KMS-11 (cell line): Measurements from ENCODE around the gene CFAP46.

Experiments
- H2AFZ ChIP-seq: fragments of 200-600 bp; sonication (generic); 2 replicates; pipeline ENCODE4 v1.6.1; 2016; ENCODE audit warnings: antibody characterized with exemption, mixed run types, low read depth
- H3K27ac ChIP-seq: fragments of 200-600 bp; sonication (generic); 2 replicates; pipeline ENCODE4 v1.6.1; 2016; ENCODE audit warnings: mild to moderate bottlenecking, mixed run types
- H3K27me3 ChIP-seq: fragments of 200-600 bp; sonication (generic); 2 replicates; pipeline ENCODE4 v1.6.1; 2017; ENCODE audit warnings: mild to moderate bottlenecking, low read depth, mixed run types, moderate library complexity; ENCODE audit not compliant: insufficient read depth
- H3K36me3 ChIP-seq: fragments of 200-600 bp; sonication (generic); 2 replicates; pipeline ENCODE4 v1.6.1; 2017; ENCODE audit warnings: mild to moderate bottlenecking, mixed run types; ENCODE audit not compliant: insufficient read depth
- H3K4me1 ChIP-seq: fragments of 200-600 bp; sonication (generic); 2 replicates; pipeline ENCODE4 v1.6.1; 2016; ENCODE audit warnings: mild to moderate bottlenecking, low read depth, mixed run types; ENCODE audit not compliant: poor library complexity, severe bottlenecking
- H3K4me2 ChIP-seq: fragments of 200-600 bp; sonication (generic); 2 replicates; pipeline ENCODE4 v1.7.0; 2016; ENCODE audit warnings: mild to moderate bottlenecking, mixed run types
- H3K4me3 ChIP-seq: fragments of 200-600 bp; sonication (generic); IDR thresholded peaks from 2 replicates; pipeline ENCODE4 v1.6.1; 2017; ENCODE audit warnings: low read depth, low read length, mixed read lengths; ENCODE audit not compliant: insufficient read depth
- H3K79me2 ChIP-seq: fragments of 200-600 bp; sonication (generic); 2 replicates; pipeline ENCODE4 v1.6.1; 2016; ENCODE audit warnings: low read depth, mixed run types; ENCODE audit not compliant: insufficient read depth
- H3K9ac ChIP-seq: fragments of 200-600 bp; sonication (generic); 2 replicates; pipeline ENCODE4 v1.6.1; 2016; ENCODE audit warnings: mild to moderate bottlenecking, mixed run types
- H4K20me1 ChIP-seq: fragments of 200-600 bp; sonication (generic); 2 replicates; pipeline ENCODE4 v1.6.1; 2016; ENCODE audit warnings: mild to moderate bottlenecking, mixed run types; ENCODE audit not compliant: insufficient read depth
- CTCF ChIP-seq: fragments of 200-600 bp; sonication (generic); conservative IDR thresholded peaks from 2 replicates; pipeline ENCODE4 v1.6.1; 2017; ENCODE audit warnings: low read depth, mild to moderate bottlenecking, antibody characterized with exemption, low read length, moderate library complexity, mixed read lengths

CFAP46 gene

GRCh38 chr10:132915411-132915810 is 27.0 kb downstream of the CFAP46 start:
- no peak overlapping the region for H3K27ac ChIP-seq
- no peak overlapping the region for H3K9ac ChIP-seq
- no peaks in the 10 kb centered on the region for H4K20me1 ChIP-seq
- no peaks in the 10 kb centered on the region for H3K4me1 ChIP-seq
- no peak overlapping the region for H3K4me2 ChIP-seq
- TF ChIP-seq CTCF, result no peak
- no peak overlapping the region for H2AFZ ChIP-seq
- H3K79me2 ChIP-seq, result no peaks in the 10 kb centered on the region
- no peaks in the 10 kb centered on the region for H3K36me3 ChIP-seq
- peaks cover 39% of the 10 kb centered on the region; the same call in 1 of the 2 replicates for H3K27me3 ChIP-seq
- no peak overlapping the region for H3K4me3 ChIP-seq

GRCh38 chr10:132914732-132915131 is 27.6 kb downstream of the CFAP46 start:
- no peak for TF ChIP-seq CTCF
- H2AFZ ChIP-seq, result no peak overlapping the region
- no peak overlapping the region for H3K4me2 ChIP-seq
- no peak overlapping the region for H3K27ac ChIP-seq
- peaks cover 41% of the 10 kb centered on the region; the same call in 1 of the 2 replicates for H3K27me3 ChIP-seq
- no peaks in the 10 kb centered on the region for H3K4me1 ChIP-seq
- H3K4me3 ChIP-seq, result no peak overlapping the region
- H4K20me1 ChIP-seq, result no peaks in the 10 kb centered on the region
- H3K79me2 ChIP-seq, result no peaks in the 10 kb centered on the region
- no peaks in the 10 kb centered on the region for H3K36me3 ChIP-seq
- no peak overlapping the region for H3K9ac ChIP-seq

GRCh38 chr10:132913559-132914115 is 28.7 kb downstream of the CFAP46 start:
- H4K20me1 ChIP-seq, result no peaks in the 10 kb centered on the region
- no peak overlapping the region for H3K4me2 ChIP-seq
- H3K79me2 ChIP-seq, result no peaks in the 10 kb centered on the region
- H3K27ac ChIP-seq, result no peak overlapping the region
- H3K36me3 ChIP-seq, result no peaks in the 10 kb centered on the region
- H3K27me3 ChIP-seq, result peaks cover 35% of the 10 kb centered on the region; the same call in 1 of the 2 replicates
- no peak overlapping the region for H3K4me3 ChIP-seq
- no peak for TF ChIP-seq CTCF
- H3K4me1 ChIP-seq, result no peaks in the 10 kb centered on the region
- H2AFZ ChIP-seq, result no peak overlapping the region
- H3K9ac ChIP-seq, result no peak overlapping the region

- no peaks in the 10 kb centered on the region for H3K79me2 ChIP-seq
- H3K9ac ChIP-seq, result no peak overlapping the region
- peaks cover 35% of the 10 kb centered on the region; the same call in 1 of the 2 replicates for H3K27me3 ChIP-seq
- no peak overlapping the region for H3K4me2 ChIP-seq
- no peak overlapping the region for H2AFZ ChIP-seq
- no peak for TF ChIP-seq CTCF
- H3K36me3 ChIP-seq, result no peaks in the 10 kb centered on the region
- no peak overlapping the region for H3K27ac ChIP-seq
- no peaks in the 10 kb centered on the region for H3K4me1 ChIP-seq
- no peaks in the 10 kb centered on the region for H4K20me1 ChIP-seq
- H3K4me3 ChIP-seq, result no peak overlapping the region
These were observed 29.4 kb downstream of the CFAP46 start for GRCh38 chr10:132912713-132913558.
